Activated naive CD8-positive, alpha-beta T cell treated with anti-CD3 and anti-CD28 coated beads for 36 hours (primary cell): Measurements from ENCODE around the gene PTPRR. TPM values are rescaled to one million over a fixed set of nuclear protein-coding genes. Genes with fewer than 3 reads are reported as not detected.

ENCODE experiments used
- DNase-seq: peaks from one replicate; pipeline ENCODE4 v3.0.0; 2021
- H3K27ac Mint-ChIP-seq: one replicate; pipeline ENCODE4 v1.8.0; 2022; ENCODE audit warnings: mild to moderate bottlenecking, moderate library complexity, mixed read lengths
- H3K27me3 Mint-ChIP-seq: one replicate; pipeline ENCODE4 v1.8.0; 2022; ENCODE audit warnings: mild to moderate bottlenecking, mixed read lengths
- H3K36me3 Mint-ChIP-seq: one replicate; pipeline ENCODE4 v1.8.0; 2021; ENCODE audit warnings: mild to moderate bottlenecking, mixed read lengths
- H3K4me1 Mint-ChIP-seq: one replicate; pipeline ENCODE4 v1.8.0; 2021; ENCODE audit warnings: mixed read lengths
- H3K4me3 Mint-ChIP-seq: one replicate; pipeline ENCODE4 v1.8.0; 2022; ENCODE audit warnings: mild to moderate bottlenecking, moderate library complexity, mixed read lengths
- H3K9me3 Mint-ChIP-seq: one replicate; pipeline ENCODE4 v1.8.0; 2022; ENCODE audit warnings: mixed read lengths
- total RNA-seq, 2 experiments: library from RNA; stranded (reverse); gene quantifications; one replicate each; pipeline ENCODE4 v1.2.3, GENCODE V29; 2021

The PTPRR gene
- total RNA-seq, 2 experiments from 2014 or later: not detected

- no peak for DNase-seq
- Mint-ChIP-seq H3K27ac (no peak overlapping the region), H3K9me3 (no peaks in the 10 kb centered on the region), H3K4me1 (no peaks in the 10 kb centered on the region), H3K27me3 (peaks cover 30% of the 10 kb centered on the region), H3K36me3 (no peaks in the 10 kb centered on the region), H3K4me3 (no peak overlapping the region)
These were observed 213.9 kb downstream of the PTPRR start for GRCh38 chr12:70706611-70707010.

- Mint-ChIP-seq H3K27ac (no peak overlapping the region), H3K27me3 (peaks cover 18% of the 10 kb centered on the region), H3K4me3 (no peak overlapping the region)
These were observed 222.2 kb downstream of the PTPRR start for GRCh38 chr12:70698345-70698744.

GRCh38 chr12:70695361-70696023 lies 225.0 kb downstream of the PTPRR start:
- Mint-ChIP-seq H3K27me3 (peaks cover 9% of the 10 kb centered on the region), H3K4me3 (no peak overlapping the region), H3K27ac (no peak overlapping the region), H3K4me1 (no peaks in the 10 kb centered on the region), H3K36me3 (no peaks in the 10 kb centered on the region), H3K9me3 (no peaks in the 10 kb centered on the region)
- no peak for DNase-seq

More at GRCh38 chr12:70698345-70698744, 222.2 kb downstream of the PTPRR start:
- DNase-seq: no peak
- H3K36me3 Mint-ChIP-seq: no peaks in the 10 kb centered on the region
- no peaks in the 10 kb centered on the region for H3K4me1 Mint-ChIP-seq
- H3K9me3 Mint-ChIP-seq: no peaks in the 10 kb centered on the region

- Mint-ChIP-seq H3K36me3 (no peaks in the 10 kb centered on the region), H3K4me1 (no peaks in the 10 kb centered on the region), H3K27me3 (peaks cover 7% of the 10 kb centered on the region), H3K4me3 (no peak overlapping the region), H3K9me3 (no peaks in the 10 kb centered on the region), H3K27ac (no peak overlapping the region)
- DNase-seq: no peak
These were observed 227.8 kb downstream of the PTPRR start for GRCh38 chr12:70692681-70693288.

- no peak for DNase-seq
- Mint-ChIP-seq H3K4me3 (no peak overlapping the region), H3K36me3 (no peaks in the 10 kb centered on the region), H3K4me1 (no peaks in the 10 kb centered on the region), H3K27me3 (peaks cover 5% of the 10 kb centered on the region), H3K27ac (no peak overlapping the region), H3K9me3 (no peaks in the 10 kb centered on the region)
These were observed 229.4 kb downstream of the PTPRR start for GRCh38 chr12:70691018-70691672.

GRCh38 chr12:70686907-70687306 lies 233.6 kb downstream of the PTPRR start:
- no peaks in the 10 kb centered on the region for H3K9me3 Mint-ChIP-seq
- H3K27me3 Mint-ChIP-seq: peaks cover 5% of the 10 kb centered on the region
- no peak overlapping the region for H3K4me3 Mint-ChIP-seq
- H3K36me3 Mint-ChIP-seq: no peaks in the 10 kb centered on the region
- H3K27ac Mint-ChIP-seq: no peak overlapping the region
- no peak for DNase-seq
- no peaks in the 10 kb centered on the region for H3K4me1 Mint-ChIP-seq

- no peaks in the 10 kb centered on the region for H3K4me1 Mint-ChIP-seq
These were observed 234.2 kb downstream of the PTPRR start for GRCh38 chr12:70686299-70686698.

GRCh38 chr12:70683976-70684375 lies 236.6 kb downstream of the PTPRR start:
- H3K4me3 Mint-ChIP-seq: no peak overlapping the region
- H3K36me3 Mint-ChIP-seq: no peaks in the 10 kb centered on the region
- DNase-seq: no peak
- no peaks in the 10 kb centered on the region for H3K9me3 Mint-ChIP-seq
- H3K27ac Mint-ChIP-seq: no peak overlapping the region
- no peaks in the 10 kb centered on the region for H3K4me1 Mint-ChIP-seq
- H3K27me3 Mint-ChIP-seq: peaks cover 13% of the 10 kb centered on the region

More at GRCh38 chr12:70686299-70686698, 234.2 kb downstream of the PTPRR start:
- no peaks in the 10 kb centered on the region for H3K36me3 Mint-ChIP-seq
- H3K27ac Mint-ChIP-seq: no peak overlapping the region
- DNase-seq: no peak
- H3K4me3 Mint-ChIP-seq: no peak overlapping the region
- H3K9me3 Mint-ChIP-seq: no peaks in the 10 kb centered on the region
- peaks cover 9% of the 10 kb centered on the region for H3K27me3 Mint-ChIP-seq

- no peaks in the 10 kb centered on the region for H3K36me3 Mint-ChIP-seq
- no peaks in the 10 kb centered on the region for H3K4me1 Mint-ChIP-seq
- H3K27ac Mint-ChIP-seq: no peak overlapping the region
- no peak for DNase-seq
- no peak overlapping the region for H3K4me3 Mint-ChIP-seq
- H3K27me3 Mint-ChIP-seq: peaks cover 7% of the 10 kb centered on the region
- H3K9me3 Mint-ChIP-seq: peaks cover 3% of the 10 kb centered on the region
These were observed 248.8 kb downstream of the PTPRR start for GRCh38 chr12:70671698-70672097.

- Mint-ChIP-seq H3K36me3 (no peaks in the 10 kb centered on the region), H3K27ac (no peak overlapping the region), H3K4me1 (no peaks in the 10 kb centered on the region), H3K27me3 (peaks cover 7% of the 10 kb centered on the region), H3K4me3 (no peak overlapping the region), H3K9me3 (peaks cover under 1% of the 10 kb centered on the region)
- no peak for DNase-seq
These were observed 249.6 kb downstream of the PTPRR start for GRCh38 chr12:70670948-70671347.

- H3K4me3 Mint-ChIP-seq: no peak overlapping the region
- H3K27ac Mint-ChIP-seq: no peak overlapping the region
- peaks cover 7% of the 10 kb centered on the region for H3K27me3 Mint-ChIP-seq
- no peaks in the 10 kb centered on the region for H3K4me1 Mint-ChIP-seq
- no peaks in the 10 kb centered on the region for H3K9me3 Mint-ChIP-seq
- H3K36me3 Mint-ChIP-seq: no peaks in the 10 kb centered on the region
- no peak for DNase-seq
These were observed 253.3 kb downstream of the PTPRR start for GRCh38 chr12:70667253-70667652.

- Mint-ChIP-seq H3K4me1 (no peaks in the 10 kb centered on the region), H3K27ac (no peak overlapping the region), H3K4me3 (no peak overlapping the region), H3K36me3 (no peaks in the 10 kb centered on the region), H3K27me3 (peaks cover 7% of the 10 kb centered on the region), H3K9me3 (no peaks in the 10 kb centered on the region)
- DNase-seq: no peak
These were observed 254.2 kb downstream of the PTPRR start for GRCh38 chr12:70666364-70666763.

GRCh38 chr12:70664465-70664881 lies 256.1 kb downstream of the PTPRR start:
- Mint-ChIP-seq H3K27ac (no peak overlapping the region), H3K36me3 (no peaks in the 10 kb centered on the region), H3K4me3 (no peak overlapping the region), H3K9me3 (no peaks in the 10 kb centered on the region), H3K4me1 (no peaks in the 10 kb centered on the region), H3K27me3 (peaks cover 7% of the 10 kb centered on the region)
- no peak for DNase-seq

- Mint-ChIP-seq H3K27me3 (peaks cover 4% of the 10 kb centered on the region), H3K36me3 (no peaks in the 10 kb centered on the region), H3K27ac (no peak overlapping the region), H3K9me3 (no peaks in the 10 kb centered on the region), H3K4me1 (no peaks in the 10 kb centered on the region), H3K4me3 (no peak overlapping the region)
- no peak for DNase-seq
These were observed 256.7 kb downstream of the PTPRR start for GRCh38 chr12:70663838-70664237.

- no peaks in the 10 kb centered on the region for H3K36me3 Mint-ChIP-seq
- no peak for DNase-seq
- H3K27me3 Mint-ChIP-seq: no peaks in the 10 kb centered on the region
- H3K9me3 Mint-ChIP-seq: no peaks in the 10 kb centered on the region
- H3K4me3 Mint-ChIP-seq: no peak overlapping the region
- no peaks in the 10 kb centered on the region for H3K4me1 Mint-ChIP-seq
- no peak overlapping the region for H3K27ac Mint-ChIP-seq
These were observed 258.9 kb downstream of the PTPRR start for GRCh38 chr12:70661466-70662161.
